GM21528 (cell line): ENCODE data around the gene HPD.

Source experiments
- ATAC-seq: cut with Tn5 transposase; IDR thresholded peaks from one replicate; pipeline ENCODE4 v1.9.1; 2021; ENCODE audit warnings: mild to moderate bottlenecking, moderate library complexity; ENCODE audit not compliant: unreplicated experiment, low FRiP score

The HPD gene

DNA sequence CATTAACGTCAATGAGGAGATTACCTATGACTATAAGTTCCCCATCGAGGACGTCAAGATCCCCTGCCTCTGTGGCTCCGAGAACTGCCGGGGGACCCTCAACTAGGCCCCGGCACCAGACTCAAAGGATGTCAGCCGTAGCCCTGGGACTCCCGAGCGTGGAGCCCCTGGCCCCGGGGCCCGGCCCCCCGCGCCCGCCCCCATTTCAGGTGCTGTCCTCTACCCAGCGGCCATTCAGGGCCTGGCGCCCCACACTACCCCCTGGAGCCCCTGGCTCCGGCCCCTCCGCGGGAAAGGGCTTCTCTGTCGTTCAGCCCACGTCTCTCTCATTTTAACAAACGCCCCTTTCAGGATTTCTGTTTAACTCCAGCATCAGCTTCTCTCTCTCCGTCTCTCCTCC is 28.5 kb downstream of the HPD start:
- no peak for ATAC-seq

DNA sequence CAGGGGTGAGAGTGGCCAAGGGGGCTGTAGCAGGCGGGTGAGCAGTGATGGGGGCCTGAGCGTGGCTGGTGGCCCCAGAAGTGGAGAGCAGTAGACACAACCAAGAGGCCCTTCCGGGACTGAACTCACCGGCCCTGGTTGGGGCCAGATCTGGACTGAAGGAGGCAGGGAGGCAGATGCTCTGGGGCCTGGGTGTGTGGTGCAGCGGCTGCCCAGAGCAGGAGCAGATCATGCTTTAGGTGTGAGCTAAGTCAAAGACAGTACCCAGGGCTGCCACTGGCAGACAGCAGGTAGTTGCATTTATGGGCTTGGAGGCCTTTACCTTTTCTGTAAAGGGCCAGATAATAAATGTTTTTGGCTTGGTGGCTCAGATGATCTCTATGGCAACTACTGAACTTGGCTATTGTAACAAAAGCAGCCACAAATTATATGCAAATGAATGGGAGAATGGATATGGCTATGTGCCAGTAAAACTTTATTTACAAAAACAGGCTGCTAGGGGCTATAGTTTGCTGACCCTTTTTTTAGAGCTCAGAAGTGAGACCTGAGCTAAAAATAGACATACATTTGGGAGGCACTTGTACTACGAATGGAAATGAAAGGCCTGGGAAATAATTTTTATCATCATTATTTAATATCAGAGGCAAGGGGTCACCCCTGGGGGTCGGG is 29.3 kb downstream of the HPD start:
- ATAC-seq = no peak

DNA sequence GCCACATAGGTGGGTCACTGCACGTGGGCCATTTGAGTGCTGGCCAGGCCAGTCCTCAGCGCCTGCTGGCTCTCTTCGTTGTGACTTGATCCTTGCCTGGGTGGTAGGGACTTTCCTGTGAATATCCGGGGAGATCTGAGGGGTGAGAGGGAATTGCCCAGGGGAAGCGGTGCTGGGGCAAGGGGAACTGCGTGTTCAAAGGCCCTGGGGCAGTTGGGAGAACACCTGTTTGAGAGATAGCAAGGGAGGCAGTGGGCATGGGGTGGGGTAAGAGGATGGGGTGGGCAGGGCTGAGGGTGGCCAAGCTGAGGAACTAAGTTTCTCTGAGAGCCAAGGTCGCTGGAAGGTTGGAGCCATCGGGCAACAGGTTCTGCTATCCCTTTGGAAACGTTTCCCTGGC is 29.8 kb downstream of the HPD start:
- ATAC-seq = no peak

DNA sequence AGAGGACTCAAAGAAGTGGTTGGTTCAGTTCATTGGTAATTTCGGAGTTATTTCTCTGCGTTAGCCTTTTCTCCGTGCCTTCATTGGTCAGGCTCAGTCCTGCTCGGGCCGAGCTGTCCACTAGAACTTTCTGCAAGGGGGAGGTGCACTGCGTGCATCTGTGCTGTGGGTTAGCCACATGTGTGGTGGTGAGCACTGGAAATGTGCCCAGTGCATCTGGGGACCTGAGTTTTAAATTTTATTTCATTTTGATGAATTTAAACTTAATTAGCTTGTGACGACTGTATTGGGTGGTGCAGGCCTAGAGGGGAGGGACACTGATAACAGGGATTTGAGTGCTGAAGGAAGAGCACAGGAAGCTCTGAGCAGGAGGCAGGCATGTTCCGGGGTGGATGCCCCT is 30.4 kb downstream of the HPD start:
- no peak for ATAC-seq

DNA sequence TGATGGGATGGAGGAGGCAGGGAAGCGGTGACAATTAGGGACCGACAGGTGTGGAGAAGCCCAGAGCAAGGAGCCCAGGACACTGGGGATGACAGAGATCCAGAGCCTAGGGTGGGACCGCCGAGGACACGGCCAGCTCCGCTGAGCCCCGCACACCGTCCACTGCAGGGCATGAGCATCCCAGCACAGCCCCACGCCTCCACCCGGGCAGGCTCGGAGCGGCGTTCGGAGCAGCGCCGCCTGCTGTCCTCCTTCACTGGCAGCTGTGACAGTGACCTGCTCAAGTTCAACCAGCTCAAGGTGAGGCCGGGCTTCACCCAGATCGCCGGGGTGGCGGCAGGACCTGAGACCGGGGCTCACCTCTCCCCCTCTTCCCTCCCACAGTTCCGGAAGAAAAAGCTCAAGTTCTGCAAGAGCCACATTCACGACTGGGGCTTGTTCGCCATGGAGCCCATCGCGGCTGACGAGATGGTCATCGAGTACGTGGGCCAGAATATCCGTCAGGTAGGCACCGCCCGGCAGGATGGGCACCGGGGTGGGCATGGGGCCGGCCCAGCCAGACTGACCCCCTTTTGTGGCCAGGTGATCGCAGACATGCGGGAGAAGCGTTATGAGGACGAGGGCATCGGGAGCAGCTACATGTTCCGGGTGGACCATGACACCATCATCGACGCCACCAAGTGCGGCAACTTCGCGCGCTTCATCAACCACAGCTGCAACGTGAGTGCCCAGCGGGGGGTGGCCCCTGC is 31.1 kb downstream of the HPD start:
- ATAC-seq = no peak

DNA sequence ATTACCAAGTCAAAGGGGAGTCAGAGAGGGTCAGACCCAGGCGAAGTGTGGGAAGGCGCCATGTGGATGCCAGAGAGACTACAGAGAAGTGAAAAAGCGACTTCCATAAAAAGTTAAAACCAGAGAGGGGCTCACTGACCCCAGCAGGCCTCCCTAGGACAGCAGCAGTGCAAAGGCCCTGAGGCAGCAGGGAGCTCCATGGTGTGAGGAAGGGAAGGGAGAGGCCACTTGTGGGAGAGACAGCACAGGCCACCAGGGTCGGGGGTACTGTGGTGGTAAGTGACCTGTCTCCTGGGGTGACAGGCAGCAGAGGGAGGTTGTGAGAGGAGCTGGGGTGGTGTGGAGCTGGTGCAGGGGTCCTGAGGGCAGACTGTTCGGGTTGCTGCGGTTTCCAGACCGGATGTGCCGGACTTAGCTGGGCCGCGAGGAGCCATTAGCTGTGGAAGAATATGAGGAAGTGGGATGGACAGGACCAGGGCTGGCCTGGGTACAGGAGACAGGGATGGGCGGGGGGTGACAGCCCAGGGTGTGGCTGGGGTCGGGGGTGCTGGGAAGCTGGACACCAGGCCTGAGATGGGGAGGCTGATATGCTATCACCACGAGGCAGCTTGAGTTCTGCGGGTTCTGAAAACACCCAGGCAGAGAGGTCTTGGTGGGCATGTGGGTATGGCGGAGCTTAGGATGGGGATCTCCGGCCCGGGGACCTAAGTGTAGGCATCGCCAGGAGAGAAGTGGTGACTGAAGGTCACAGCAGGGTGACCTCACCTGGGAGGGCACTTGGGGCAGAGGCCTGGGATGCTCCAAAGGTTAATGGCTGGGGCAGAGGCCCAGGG is 32.1 kb downstream of the HPD start:
- no peak for ATAC-seq

DNA sequence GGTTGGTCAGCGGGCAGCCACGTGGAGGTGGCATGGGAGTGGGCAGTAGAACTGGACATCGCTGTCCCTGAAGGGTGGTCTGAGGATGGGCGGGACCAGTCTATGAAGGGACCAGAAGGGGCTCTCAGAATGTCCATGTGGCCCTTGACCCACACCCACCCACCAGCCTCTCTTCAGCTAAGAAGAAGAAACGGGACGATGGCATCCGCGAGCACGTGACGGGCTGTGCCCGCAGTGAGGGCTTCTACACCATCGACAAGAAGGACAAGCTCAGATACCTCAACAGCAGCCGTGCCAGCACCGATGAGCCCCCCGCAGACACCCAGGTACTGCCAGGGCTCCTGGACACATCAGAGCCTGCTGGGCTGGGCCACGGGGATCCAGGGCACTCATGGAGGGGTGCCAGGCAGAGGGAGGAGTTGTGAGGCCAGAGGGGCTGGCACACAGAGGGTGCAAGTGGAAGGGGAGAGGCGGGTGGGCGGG is 33.6 kb downstream of the HPD start:
- no peak for ATAC-seq

DNA sequence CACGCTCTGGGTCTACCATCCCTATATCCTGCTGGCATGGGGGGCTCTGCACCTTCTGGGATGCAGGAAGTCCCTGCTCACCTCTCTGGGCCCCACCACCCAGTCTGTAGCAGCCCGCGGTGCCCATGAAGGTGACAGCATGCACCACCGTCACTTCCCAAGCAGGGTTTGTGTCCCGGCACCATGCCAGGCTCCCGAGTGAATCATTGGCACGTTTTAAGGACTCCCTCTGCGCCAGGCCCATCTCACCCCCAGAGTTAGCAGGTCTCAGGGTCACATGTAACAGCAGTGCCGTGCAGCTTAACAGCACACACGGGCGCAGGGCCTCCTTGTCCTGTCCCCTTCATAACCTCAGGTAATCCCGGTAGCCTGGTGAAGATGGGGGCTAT is 34.9 kb downstream of the HPD start:
- no peak for ATAC-seq

DNA sequence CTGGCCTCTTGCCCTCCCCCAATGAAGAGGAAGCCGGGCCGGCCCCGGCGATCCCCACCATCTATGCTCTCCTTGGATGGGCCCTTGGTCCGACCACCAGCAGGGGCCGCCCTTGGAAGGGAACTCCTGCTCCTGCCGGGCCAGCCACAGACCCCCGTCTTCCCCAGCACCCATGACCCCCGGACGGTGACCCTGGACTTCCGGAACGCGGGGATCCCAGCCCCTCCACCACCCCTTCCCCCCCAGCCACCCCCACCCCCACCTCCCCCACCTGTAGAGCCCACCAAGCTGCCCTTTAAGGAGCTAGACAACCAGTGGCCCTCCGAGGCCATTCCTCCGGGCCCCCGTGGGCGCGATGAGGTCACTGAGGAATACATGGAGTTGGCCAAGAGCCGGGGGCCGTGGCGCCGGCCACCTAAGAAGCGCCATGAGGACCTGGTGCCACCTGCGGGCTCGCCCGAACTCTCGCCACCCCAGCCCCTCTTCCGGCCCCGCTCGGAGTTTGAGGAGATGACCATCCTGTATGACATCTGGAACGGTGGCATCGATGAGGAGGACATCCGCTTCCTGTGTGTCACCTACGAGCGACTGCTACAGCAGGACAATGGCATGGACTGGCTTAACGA is 35.4 kb downstream of the HPD start:
- no peak for ATAC-seq

DNA sequence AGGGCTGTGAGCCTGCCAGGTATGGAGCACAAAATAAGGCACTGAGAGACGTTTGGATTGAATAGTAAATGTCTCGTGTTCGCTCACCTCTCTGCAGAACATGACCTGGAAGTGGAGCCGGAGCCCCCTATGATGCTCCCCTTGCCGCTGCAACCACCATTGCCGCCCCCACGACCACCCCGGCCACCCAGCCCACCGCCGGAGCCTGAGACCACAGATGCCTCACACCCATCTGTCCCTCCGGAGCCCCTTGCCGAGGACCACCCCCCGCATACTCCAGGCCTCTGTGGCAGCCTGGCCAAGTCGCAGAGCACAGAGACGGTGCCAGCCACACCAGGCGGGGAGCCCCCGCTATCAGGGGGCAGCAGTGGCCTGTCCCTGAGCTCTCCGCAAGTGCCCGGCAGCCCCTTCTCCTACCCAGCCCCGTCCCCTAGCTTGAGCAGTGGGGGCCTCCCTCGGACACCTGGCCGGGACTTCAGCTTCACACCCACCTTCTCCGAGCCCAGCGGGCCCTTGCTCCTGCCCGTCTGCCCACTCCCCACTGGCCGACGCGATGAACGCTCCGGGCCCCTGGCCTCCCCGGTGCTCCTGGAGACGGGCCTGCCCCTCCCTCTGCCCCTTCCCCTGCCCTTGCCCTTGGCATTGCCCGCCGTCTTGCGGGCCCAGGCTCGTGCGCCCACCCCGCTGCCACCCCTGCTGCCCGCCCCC is 36.1 kb downstream of the HPD start:
- no peak for ATAC-seq

DNA sequence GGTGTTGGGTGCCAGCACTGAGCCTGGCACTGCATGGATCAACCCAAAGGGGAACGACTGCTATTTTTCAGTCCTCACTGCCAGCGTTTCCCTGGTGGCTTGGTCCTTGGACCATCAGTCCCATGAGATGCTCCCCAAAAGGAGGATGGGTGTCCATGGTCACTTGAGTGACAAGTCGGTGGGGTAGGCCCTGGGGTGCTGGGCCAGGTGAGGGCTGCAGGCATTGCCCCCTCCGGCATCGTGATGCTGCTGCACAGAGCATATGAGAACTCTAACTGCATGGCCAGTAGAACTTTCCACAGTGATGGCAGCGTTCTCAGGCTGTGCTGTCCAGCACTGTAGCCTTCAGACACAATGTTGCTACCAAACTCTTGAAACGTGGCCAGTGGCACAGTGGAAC is 38.6 kb downstream of the HPD start:
- ATAC-seq = no peak

DNA sequence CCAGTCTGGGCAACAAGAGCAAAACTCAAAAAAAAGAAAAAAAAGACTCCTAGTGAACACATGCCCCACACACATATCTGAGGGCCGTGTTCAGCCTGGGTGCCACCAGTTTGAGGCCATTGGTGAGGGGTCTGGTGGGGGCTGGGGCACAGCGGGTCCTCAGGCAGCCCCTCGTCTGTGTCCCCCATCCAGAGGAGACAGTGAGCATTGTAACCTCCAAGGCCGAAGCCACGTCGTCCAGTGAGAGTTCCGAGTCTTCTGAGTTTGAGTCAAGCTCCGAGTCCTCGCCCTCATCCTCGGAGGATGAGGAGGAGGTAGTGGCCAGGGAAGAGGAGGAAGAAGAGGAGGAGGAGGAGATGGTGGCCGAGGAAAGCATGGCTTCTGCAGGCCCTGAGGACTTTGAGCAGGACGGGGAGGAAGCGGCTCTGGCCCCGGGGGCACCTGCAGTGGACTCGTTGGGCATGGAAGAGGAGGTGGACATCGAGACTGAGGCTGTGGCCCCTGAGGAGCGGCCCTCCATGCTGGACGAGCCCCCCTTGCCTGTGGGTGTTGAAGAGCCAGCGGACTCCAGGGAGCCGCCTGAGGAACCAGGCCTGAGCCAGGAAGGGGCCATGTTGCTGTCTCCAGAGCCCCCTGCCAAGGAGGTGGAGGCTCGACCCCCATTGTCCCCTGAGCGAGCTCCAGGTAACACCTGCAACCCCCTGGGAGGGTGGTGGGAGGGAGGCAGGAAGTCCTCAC is 39.3 kb downstream of the HPD start:
- ATAC-seq = no peak

DNA sequence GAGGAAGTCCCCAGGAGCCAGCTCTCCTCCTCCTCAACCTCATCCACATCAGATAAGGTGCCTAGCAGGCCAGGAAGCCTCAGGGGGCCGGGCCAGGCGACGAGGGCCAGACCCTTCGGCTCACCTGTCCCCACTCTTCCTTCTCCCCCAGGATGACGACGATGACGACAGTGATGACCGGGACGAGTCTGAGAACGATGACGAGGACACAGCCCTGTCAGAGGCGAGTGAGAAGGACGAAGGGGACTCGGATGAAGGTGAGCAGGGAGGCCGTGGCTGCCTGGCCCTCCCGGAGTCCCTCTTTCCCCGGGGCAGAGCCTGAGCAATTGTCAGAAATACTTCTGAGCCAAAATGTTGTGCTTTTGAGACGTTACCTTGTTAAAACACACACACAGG is 41.0 kb downstream of the HPD start:
- ATAC-seq = no peak

DNA sequence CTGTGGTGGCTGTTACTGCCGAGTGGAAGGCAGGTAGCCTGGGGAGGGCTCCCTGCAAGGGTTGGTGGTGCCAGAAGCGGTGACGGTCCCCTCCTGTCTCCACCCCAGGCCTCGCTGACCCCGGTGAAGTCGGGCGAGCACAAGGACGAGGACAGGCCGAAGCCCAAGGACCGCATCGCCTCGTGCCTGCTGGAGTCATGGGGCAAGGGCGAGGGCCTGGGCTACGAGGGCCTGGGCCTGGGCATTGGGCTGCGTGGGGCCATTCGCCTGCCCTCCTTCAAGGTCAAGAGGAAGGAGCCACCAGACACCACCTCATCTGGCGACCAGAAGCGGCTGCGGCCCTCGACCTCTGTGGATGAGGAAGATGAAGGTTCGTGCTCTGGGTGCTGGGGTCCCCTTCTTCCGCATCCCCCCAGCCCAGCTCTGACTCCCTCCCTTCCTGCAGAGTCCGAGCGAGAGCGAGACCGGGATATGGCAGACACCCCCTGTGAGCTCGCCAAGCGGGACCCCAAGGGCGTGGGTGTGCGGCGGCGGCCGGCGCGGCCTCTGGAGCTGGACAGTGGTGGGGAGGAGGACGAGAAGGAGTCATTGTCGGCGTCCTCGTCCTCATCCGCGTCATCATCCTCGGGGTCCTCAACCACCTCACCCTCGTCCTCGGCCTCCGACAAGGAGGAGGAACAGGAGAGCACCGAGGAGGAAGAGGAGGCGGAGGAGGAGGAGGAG is 41.6 kb downstream of the HPD start:
- ATAC-seq = no peak

DNA sequence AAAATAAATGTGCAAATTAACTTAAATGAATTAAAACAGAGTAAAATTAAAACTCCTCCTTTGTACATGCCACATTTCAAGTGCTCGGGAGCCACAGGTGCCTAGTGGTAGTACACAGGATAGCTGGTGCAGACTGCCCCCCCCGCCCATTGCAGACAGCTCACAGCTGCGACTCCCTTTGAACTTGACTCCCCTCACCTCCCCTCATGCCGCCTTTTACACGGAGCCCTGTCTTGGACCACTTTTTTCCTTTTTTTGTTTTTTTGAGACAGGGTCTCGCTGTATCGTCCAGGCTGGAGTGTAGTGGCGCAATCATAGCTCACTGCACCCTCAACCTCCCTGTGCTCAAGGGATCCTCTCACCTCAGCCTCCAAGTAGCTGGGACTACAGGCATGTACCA is 43.4 kb downstream of the HPD start:
- ATAC-seq = no peak

DNA sequence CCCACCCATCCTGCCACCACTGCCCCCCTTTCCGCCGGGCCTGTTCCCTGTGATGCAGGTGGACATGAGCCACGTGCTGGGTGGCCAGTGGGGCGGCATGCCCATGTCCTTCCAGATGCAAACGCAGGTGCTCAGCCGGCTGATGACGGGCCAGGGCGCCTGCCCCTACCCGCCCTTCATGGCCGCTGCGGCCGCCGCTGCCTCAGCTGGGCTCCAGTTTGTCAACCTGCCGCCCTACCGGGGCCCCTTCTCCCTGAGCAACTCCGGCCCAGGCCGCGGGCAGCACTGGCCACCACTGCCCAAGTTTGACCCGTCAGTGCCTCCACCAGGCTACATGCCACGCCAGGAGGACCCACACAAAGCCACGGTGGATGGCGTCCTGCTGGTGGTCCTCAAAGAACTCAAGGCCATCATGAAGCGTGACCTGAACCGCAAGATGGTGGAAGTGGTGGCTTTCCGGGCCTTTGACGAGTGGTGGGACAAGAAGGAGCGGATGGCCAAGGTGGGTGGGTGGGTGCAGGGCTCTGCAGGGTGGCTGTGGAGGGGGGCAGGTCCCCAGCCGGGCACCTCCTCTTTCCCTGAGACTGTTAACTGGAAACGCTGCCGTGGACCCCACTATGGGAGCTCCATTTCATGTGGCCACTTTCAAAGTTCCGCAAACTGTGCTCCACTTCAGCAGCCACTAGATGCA is 44.1 kb downstream of the HPD start:
- ATAC-seq = no peak

DNA sequence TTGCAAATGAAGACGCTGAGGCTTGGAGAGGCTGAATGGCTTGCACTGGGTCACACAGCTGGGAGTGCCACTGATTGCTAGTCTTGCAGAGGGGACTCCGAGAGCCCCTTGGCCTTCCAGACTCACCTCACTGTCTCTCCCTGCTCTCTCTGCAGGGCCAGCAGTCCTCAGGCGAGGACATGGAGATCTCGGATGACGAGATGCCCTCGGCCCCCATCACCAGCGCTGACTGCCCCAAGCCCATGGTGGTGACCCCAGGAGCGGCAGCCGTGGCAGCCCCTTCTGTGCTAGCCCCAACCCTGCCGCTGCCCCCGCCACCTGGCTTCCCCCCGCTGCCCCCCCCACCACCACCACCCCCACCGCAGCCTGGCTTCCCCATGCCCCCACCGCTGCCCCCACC is 44.7 kb downstream of the HPD start:
- no peak for ATAC-seq
